GM18511 (cell line): Measurements from ENCODE around the gene TMEM128.
"Not testable (repeated sequence)": the region's sequence is repeated elsewhere in the genome, so short reads cannot be mapped to it uniquely, and the experiment has no call there.

Experiments used
- ATAC-seq: cut with Tn5 transposase; IDR thresholded peaks from one replicate; pipeline ENCODE4 v1.9.1; 2021; ENCODE audit warnings: mild to moderate bottlenecking, moderate library complexity; ENCODE audit not compliant: unreplicated experiment

The TMEM128 gene

DNA sequence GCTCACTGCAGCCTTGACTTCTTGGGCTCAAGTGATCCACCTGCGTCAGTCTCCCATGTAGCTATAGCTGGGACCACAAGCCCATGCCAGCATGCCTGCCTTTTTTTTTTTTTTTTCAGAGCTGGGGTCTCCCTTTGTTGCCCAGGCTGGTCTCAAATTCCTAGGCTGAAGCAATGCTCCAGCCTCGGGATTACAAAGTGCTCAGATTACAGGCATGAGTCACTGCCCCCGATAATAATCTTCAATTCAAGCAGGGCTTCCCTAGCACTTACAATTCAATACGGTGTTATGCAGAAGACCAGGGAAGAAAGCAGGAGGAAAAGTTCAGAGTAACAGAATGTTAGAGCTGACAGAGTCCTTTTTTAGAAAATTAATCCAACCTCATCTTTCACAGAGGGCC, 47.4 kb downstream of the TMEM128 start:
- no peak for ATAC-seq

DNA sequence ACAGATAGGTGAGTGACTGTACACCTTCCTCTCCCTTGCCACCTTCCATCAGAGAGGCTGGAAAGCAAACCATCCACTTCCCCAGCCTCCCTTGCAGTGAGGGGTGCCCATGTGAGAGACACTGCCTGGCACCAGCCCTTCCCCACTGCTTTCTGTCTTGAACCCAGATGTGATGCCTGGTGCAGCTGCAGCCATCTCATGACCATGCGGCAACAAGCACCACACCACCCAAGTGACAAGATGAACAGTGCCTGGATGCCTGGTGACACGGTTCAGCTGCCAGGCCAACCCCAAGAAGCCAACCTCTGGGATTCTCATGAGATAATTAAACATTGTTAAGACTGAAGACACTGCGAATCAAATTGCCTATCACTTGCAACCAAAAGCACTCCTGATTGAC, 52.7 kb downstream of the TMEM128 start:
- no peak for ATAC-seq

DNA sequence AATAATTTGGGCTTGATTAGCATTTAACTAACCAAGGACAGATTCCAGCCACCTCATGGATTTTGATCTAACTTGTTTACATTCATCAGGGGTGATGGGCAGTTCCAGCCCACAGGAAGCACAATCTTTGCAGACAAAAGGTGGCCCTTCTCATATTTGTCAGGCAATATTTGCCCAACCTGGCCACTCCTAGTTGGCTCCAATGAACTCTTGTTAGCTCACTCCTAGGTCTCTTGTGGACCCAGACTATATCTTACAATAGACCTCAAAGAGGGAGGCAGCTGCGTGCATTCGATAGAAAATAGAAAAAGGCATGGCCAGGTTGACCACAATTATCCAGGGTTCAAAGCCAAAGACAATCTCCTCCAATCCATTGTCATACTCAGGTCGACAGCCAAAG, 59.5 kb downstream of the TMEM128 start:
- ATAC-seq, result not testable (repeated sequence)
